ENCODE data around the gene MEGF6. TPM values are rescaled to one million over a fixed set of nuclear protein-coding genes. Genes with fewer than 3 reads are reported as not detected.

MEGF6 gene
- total and polyA plus RNA-seq, 2 of the 8 experiments (the other 6 are each of a cell fraction or from before 2014, with no cell fraction given) = 4.1 to 14.8 TPM

DNA sequence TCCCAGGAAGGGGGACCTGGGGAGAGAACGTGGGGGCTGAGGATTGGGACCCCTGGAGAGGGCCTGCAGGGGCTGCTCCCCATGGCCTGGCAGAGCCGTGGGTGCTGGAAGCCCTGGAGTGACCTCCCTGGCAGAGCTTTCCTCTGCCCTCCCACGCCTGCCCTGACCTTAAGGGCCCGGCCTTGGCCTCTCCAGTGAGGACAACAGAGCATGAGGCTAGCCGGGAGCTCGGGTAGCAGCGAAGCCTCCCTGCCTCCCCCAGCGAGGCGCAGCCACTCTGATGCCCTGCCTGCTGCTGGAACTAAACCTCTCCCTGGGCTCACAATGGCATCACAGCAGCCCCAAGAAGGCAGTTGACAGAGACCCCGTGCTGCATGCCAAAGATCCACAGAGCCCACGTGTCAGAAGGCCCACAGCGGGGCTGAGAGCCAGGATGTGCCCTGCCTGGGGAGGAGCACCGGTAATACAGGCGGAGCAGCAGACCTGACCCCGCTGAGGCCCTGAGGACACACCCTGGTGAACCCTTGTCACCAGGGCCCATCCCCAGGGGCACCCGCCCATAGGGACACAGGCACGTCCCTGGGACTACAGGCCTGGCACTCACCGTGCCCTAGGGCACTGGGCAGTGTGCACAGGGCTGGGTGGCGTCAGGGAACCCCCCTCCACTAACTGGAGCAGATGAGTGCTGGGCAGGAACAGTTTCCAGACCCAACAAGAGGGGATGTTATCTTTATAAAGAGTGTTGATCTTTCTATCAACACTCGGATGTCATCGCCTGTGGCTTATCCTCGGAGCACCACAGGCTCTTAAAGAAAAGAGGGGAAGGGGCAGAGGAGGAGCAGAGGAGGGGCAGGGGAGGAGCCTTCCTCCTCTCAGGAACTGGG lies 108.4 kb downstream of the MEGF6 start (continued):
- TF ChIP-seq, protein P1, sequence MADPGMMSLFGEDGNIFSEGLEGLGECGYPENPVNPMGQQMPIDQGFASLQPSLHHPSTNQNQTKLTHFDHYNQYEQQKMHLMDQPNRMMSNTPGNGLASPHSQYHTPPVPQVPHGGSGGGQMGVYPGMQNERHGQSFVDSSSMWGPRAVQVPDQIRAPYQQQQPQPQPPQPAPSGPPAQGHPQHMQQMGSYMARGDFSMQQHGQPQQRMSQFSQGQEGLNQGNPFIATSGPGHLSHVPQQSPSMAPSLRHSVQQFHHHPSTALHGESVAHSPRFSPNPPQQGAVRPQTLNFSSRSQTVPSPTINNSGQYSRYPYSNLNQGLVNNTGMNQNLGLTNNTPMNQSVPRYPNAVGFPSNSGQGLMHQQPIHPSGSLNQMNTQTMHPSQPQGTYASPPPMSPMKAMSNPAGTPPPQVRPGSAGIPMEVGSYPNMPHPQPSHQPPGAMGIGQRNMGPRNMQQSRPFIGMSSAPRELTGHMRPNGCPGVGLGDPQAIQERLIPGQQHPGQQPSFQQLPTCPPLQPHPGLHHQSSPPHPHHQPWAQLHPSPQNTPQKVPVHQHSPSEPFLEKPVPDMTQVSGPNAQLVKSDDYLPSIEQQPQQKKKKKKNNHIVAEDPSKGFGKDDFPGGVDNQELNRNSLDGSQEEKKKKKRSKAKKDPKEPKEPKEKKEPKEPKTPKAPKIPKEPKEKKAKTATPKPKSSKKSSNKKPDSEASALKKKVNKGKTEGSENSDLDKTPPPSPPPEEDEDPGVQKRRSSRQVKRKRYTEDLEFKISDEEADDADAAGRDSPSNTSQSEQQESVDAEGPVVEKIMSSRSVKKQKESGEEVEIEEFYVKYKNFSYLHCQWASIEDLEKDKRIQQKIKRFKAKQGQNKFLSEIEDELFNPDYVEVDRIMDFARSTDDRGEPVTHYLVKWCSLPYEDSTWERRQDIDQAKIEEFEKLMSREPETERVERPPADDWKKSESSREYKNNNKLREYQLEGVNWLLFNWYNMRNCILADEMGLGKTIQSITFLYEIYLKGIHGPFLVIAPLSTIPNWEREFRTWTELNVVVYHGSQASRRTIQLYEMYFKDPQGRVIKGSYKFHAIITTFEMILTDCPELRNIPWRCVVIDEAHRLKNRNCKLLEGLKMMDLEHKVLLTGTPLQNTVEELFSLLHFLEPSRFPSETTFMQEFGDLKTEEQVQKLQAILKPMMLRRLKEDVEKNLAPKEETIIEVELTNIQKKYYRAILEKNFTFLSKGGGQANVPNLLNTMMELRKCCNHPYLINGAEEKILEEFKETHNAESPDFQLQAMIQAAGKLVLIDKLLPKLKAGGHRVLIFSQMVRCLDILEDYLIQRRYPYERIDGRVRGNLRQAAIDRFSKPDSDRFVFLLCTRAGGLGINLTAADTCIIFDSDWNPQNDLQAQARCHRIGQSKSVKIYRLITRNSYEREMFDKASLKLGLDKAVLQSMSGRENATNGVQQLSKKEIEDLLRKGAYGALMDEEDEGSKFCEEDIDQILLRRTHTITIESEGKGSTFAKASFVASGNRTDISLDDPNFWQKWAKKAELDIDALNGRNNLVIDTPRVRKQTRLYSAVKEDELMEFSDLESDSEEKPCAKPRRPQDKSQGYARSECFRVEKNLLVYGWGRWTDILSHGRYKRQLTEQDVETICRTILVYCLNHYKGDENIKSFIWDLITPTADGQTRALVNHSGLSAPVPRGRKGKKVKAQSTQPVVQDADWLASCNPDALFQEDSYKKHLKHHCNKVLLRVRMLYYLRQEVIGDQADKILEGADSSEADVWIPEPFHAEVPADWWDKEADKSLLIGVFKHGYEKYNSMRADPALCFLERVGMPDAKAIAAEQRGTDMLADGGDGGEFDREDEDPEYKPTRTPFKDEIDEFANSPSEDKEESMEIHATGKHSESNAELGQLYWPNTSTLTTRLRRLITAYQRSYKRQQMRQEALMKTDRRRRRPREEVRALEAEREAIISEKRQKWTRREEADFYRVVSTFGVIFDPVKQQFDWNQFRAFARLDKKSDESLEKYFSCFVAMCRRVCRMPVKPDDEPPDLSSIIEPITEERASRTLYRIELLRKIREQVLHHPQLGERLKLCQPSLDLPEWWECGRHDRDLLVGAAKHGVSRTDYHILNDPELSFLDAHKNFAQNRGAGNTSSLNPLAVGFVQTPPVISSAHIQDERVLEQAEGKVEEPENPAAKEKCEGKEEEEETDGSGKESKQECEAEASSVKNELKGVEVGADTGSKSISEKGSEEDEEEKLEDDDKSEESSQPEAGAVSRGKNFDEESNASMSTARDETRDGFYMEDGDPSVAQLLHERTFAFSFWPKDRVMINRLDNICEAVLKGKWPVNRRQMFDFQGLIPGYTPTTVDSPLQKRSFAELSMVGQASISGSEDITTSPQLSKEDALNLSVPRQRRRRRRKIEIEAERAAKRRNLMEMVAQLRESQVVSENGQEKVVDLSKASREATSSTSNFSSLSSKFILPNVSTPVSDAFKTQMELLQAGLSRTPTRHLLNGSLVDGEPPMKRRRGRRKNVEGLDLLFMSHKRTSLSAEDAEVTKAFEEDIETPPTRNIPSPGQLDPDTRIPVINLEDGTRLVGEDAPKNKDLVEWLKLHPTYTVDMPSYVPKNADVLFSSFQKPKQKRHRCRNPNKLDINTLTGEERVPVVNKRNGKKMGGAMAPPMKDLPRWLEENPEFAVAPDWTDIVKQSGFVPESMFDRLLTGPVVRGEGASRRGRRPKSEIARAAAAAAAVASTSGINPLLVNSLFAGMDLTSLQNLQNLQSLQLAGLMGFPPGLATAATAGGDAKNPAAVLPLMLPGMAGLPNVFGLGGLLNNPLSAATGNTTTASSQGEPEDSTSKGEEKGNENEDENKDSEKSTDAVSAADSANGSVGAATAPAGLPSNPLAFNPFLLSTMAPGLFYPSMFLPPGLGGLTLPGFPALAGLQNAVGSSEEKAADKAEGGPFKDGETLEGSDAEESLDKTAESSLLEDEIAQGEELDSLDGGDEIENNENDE (IDR thresholded peaks at IDR 0.05; ENCODE audit: insufficient replicate concordance, low read length) = no peak
- no peak for TF ChIP-seq FOSL1 (IDR thresholded peaks at IDR 0.05; ENCODE audit: insufficient read depth, low read depth, low read length)
- no peak for TF ChIP-seq KDM5A (IDR thresholded peaks at IDR 0.05; ENCODE audit: low read length)

Data from H1 (cell line).